ACHN (cell line): ENCODE measurements around the gene ITGA1.

Source experiments
- DNase-seq: peaks from one replicate; pipeline ENCODE4 v3.0.0-alpha.2; 2015
- in situ Hi-C: cut with HindIII; loops from 2 replicates; pipeline ENCODE4 v1.10.0; 2017; ENCODE audit warnings: low sequenced_read_pairs, low pct_ligation_motif_present, low pct_unique_long_range_greater_than_20kb

Gene ITGA1

GRCh38 chr5:52878656-52879055, 90.9 kb downstream of the ITGA1 start:
- in situ Hi-C loops: no loop called here
- no peak for DNase-seq

DNA sequence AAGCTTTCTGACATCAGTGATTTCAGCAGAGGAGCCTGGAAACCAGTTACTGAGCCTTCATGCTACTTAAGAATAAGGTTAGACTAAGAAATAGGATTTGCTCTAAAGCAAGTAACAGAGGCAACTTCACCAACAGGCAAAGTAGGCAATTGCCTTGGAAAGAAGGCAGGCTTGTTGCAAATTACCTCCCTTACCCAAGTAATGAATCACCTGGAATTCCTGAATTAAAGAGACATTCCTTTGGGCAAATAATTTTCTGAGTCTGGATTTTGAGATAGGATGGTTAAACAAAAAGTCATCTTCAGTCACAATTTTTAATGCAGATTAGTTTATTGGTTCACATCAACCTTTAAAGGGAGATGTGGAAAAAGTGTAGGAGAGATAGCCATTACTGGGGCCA, 92.8 kb downstream of the ITGA1 start:
- in situ Hi-C loops: no loop called here
- no peak for DNase-seq

DNA sequence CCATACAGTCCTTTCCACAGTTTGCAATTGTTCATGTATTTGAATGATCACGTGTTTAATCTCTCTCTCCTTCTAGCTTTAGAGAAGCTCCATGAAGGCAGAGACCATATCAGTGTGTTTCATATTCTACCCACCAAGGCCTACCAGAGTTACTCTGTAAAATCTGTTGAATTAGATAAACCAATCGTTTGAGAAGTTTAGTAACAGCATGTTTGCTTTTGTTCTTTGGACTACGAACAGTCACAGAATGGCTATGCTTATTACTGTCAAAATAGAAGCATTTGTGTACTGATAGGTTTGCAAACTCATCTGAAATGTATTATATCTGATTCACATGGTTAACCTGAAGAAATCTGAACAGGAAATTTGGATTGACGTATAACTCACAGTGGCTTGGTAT, 93.8 kb downstream of the ITGA1 start:
- in situ Hi-C loops: no loop called here
- no peak for DNase-seq

DNA sequence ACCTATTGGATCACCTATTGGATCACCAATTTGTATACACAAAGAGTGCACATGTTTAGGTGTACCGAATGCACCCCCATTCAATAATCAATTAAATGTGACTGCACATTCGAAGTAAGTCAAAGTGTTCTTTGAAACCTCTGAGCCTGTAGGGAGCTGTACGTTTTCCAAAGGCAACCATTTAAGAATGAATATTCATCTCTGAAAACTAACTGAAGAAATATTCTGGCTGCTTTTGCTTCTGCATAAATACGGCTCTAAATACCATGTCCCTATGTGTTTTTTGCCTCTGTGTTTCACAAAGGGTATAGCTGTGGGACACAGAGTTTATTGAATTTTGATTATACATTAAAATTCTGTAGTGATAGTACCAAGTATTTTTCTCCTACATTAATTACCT, 95.4 kb downstream of the ITGA1 start:
- no peak for DNase-seq
- in situ Hi-C loops: no loop called here

- in situ Hi-C loops: no loop called here
- DNase-seq: no peak
These were observed 96.7 kb downstream of the ITGA1 start for GRCh38 chr5:52884453-52884852.

DNA sequence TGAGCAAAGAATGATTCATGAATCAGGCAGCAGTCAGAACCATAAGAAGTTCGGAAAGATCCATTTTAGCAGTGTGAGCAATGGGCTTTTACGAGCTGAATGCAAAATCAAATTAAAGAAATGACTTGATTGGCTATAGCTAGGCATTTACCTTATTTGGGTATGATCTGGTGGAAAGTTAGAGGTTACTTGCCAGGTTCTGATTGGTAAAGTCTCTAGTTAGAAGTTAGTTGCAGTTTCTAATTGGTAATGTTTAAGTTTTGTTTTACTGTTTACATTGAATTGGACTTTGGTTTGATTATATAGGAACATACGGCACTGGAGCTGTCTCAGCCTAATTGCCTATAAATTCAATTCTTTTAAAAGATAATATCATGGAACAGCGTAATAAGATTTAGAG, 97.9 kb downstream of the ITGA1 start:
- DNase-seq: no peak
- in situ Hi-C loops: no loop called here

DNA sequence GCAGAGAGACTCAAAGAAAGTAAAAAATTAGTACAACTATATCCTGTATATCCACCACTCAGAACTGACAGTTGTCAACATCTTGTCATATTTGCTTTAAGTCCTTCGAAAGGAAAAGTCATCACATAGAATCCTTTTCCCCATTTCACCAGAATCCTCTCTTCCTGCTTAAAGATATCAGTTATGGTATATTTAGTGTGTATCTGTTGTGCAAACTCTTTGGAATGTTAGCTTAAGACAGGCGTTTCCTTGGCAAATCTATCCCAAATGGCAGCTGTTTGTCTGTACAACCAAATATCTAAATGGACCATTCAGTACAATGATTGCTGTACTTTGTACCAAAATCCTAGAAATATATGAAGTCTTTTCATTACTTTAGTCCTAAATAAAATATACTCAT, 98.5 kb downstream of the ITGA1 start:
- in situ Hi-C loops: no loop called here
- DNase-seq: no peak

DNA sequence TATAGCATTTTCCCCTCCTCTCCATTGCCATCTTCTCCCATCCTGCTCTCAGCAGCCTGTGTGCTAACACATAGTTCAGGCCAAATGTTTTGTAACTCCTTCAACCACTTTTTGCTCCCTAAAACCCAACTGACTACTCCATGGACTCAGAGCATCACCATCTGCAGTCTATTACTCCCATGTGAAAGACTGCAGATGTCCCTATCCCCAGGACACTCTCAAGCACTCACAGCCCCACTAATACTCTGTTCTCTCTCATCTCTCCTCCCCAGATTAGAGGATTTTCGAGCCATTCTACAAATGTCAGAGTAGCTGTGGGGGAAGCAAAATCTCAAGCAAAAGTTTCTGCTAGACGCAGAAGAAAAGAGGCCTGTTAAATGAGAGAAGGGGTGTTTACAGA, 99.3 kb downstream of the ITGA1 start:
- no peak for DNase-seq
- in situ Hi-C loops: no loop called here

DNA sequence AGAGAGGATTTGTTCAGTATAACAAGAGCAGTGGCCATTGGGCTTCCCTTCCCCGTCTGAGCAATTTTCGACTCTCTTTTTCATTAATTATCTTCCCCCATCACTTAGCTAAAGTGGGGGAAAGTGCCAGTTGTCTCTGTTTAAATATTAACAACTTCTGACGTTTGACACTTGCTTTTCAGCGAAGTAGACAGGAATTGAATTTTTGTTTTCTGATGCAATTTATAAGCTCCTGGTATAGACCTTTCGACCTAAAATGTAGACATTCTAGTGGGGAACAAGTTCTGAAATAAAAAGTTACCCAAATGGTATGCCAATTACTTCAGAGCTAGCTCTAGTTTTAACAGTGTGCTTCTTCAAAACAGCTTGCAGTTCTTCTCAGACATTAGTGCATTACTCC, 100.6 kb downstream of the ITGA1 start:
- DNase-seq: no peak
- in situ Hi-C loops: no loop called here

DNA sequence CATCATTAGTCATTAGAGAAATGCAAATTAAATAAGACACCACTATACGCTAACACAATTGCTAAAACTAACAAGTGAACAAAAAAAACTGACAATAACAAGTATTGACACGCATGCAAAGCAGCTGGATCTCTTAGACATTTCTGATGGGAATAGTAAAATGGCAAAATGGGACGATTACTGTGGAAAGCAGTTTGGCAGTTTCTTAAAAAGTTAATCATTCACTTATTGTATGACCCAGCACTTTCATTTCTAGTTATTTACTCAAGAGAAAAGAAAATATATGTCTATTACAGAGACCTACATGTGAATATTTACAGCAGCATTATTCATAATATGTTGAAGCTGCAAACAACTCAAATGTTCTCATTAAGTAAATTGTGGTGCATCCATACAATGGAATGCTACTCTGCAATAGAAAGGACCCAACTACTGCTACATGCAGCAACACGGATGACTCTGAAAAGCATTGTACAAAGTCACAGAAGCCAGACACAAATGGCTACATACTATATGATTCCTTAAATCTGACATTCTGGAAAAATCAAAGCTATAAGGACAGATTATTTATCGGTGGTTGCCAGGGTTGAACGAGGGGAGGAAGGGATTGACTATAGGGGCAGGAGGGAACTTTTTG, 104.6 kb downstream of the ITGA1 start:
- peak; percentile 4 for DNase-seq
- in situ Hi-C loops: no loop called here

GRCh38 chr5:52893105-52893504, 105.4 kb downstream of the ITGA1 start:
- DNase-seq: no peak
- in situ Hi-C loops: no loop called here

- in situ Hi-C loops: no loop called here
- no peak for DNase-seq
These were observed 106.1 kb downstream of the ITGA1 start for GRCh38 chr5:52893863-52894262.

DNA sequence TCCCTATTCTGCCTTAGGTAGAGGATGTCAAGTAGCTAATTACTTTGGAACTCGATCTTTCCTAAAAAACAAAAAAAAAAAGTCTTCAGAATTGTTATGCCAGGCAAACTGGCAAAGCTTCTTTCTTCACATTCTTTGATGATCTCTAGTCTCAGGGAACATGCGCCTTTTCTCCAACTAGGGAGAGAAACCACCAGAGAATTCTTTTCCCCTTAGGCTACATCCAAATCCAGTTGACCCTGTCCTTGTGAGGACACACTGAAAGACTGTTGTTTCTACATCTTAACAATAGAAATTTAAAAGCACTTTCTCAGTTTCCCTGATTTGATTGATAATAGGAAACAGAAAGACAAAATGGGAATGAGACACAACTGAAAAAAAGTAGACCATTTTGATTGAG, 106.7 kb downstream of the ITGA1 start:
- DNase-seq: no peak
- in situ Hi-C loops: no loop called here

DNA sequence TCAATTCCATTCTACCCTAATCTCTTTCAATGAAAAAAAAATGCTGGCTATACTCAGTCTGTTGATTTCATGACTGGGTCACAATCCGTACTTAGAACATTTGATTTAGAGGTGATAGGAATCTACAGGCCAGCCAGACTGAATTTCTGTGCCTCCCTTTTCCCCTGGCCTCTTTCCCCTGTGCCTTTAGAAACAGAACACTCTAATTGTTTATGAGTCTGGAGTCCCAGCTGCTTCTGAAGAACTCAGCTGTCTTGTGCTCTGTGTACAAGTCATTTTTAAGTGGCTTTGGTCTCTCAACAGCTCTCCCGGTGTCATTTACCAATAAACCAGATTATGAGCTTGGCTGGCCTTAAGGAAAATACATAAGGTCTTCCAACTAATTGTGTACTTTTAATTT, 107.4 kb downstream of the ITGA1 start:
- no peak for DNase-seq
- in situ Hi-C loops: no loop called here

- no peak for DNase-seq
These were observed 108.1 kb downstream of the ITGA1 start for GRCh38 chr5:52895572-52896413.

GRCh38 chr5:52896534-52897237, 109.0 kb downstream of the ITGA1 start:
- in situ Hi-C loops: no loop called here

More at GRCh38 chr5:52895572-52896413, 108.1 kb downstream of the ITGA1 start:
- in situ Hi-C loops: no loop called here

DNA sequence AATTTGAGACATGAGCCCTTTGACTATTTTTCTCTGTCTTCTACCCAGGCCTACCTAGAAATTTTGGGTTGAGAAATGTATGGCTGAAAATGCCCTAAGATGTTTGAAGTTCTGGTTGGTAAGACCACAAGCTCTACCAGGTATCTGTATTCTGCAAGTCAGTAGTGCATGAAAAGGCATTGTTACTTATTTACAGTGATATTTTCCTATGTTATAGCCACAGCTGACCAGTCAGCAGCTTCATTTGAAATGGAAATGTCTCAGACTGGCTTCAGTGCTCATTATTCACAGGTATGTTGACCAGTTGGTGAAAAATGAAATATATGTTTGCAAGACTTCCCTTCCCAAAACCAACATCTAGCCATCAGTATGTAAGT, 109.5 kb downstream of the ITGA1 start:
- DNase-seq: no peak
- in situ Hi-C loops: no loop called here

More at GRCh38 chr5:52896534-52897237, 109.0 kb downstream of the ITGA1 start:
- DNase-seq: no peak

- DNase-seq: no peak
- in situ Hi-C loops: no loop called here
These were observed 111.4 kb downstream of the ITGA1 start for GRCh38 chr5:52898961-52899680.

DNA sequence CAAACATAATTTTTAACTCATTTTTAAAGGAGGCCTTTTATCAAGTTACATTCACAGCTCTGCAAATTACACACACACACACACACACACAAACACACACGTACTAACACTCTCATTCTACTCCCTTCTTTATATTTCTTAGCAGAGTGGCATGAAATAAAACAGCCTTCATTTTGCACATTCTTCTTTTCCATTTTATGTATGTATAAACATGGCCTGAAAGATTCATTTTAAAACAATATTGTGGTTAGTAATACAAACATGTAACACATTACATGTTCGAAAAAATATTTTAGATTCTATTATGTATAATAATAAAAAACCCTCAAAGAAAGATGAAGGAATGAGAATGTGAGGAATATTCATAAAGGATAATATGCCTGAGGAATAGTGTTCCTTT, 115.4 kb downstream of the ITGA1 start:
- in situ Hi-C loops: no loop called here
- no peak for DNase-seq
